Mesodermal cell (in vitro differentiated cells): ENCODE data around the gene VDR.

Experiments used
- H3K27ac ChIP-seq: 2 replicates; pipeline ENCODE4 v1.7.0; 2013; ENCODE audit warnings: mild to moderate bottlenecking, low read depth, low read length, moderate library complexity; ENCODE audit not compliant: severe bottlenecking
- H3K36me3 ChIP-seq: 2 replicates; pipeline ENCODE4 v1.7.1; 2013; ENCODE audit warnings: mild to moderate bottlenecking, low read length, moderate library complexity; ENCODE audit not compliant: control insufficient read depth, insufficient read depth
- H3K4me1 ChIP-seq: one replicate; pipeline ENCODE4 v1.7.1; 2013; ENCODE audit warnings: mild to moderate bottlenecking, low read length; ENCODE audit not compliant: insufficient read depth, control insufficient read depth, poor library complexity, severe bottlenecking
- H3K4me3 ChIP-seq: 2 replicates; pipeline ENCODE4 v1.7.0; 2013; ENCODE audit warnings: low read length, control low read depth, mild to moderate bottlenecking; ENCODE audit not compliant: insufficient read depth, poor library complexity, severe bottlenecking; ENCODE audit errors: extremely low read depth
- H3K9me3 ChIP-seq: 2 replicates; pipeline ENCODE4 v1.7.1; 2013; ENCODE audit warnings: mild to moderate bottlenecking, low read length, moderate library complexity; ENCODE audit not compliant: control insufficient read depth
- WGBS, 2 experiments: methylation state at CpG; one replicate each; pipeline ENCODE4 v1.1.5; 2013; ENCODE audit warnings: missing lambda C conversion rate in 2 of 2; ENCODE audit not compliant: insufficient coverage in 2 of 2; 5-methylcytosine and 5-hydroxymethylcytosine counted together

Gene VDR

GRCh38 chr12:47942614-47943225, 37.9 kb upstream of the VDR start:
- H3K4me1 ChIP-seq: peaks cover 16% of the 10 kb centered on the region
- H3K36me3 ChIP-seq: no peaks in the 10 kb centered on the region
- WGBS, 2 experiments: 78 to 80% methylated on average over 13 to 21 of the region's 31 CpGs
- no peaks in the 10 kb centered on the region for H3K9me3 ChIP-seq
- no peak overlapping the region for H3K4me3 ChIP-seq
- H3K27ac ChIP-seq: no peak overlapping the region

GRCh38 chr12:47941871-47942613, 37.2 kb upstream of the VDR start:
- Histone ChIP-seq H3K4me1 (peaks cover 13% of the 10 kb centered on the region), H3K9me3 (no peaks in the 10 kb centered on the region), H3K36me3 (no peaks in the 10 kb centered on the region), H3K4me3 (no peak overlapping the region), H3K27ac (no peak overlapping the region)
- 31 to 36% methylated on average over 32 to 38 of the region's 40 CpGs for WGBS, 2 experiments

GRCh38 chr12:47941475-47941780, 36.6 kb upstream of the VDR start:
- Histone ChIP-seq H3K4me3 (no peak overlapping the region), H3K27ac (no peak overlapping the region), H3K36me3 (no peaks in the 10 kb centered on the region), H3K9me3 (no peaks in the 10 kb centered on the region), H3K4me1 (peaks cover 12% of the 10 kb centered on the region)
- 75 to 88% methylated on average over 8 to 9 of the region's 9 CpGs for WGBS, 2 experiments

GRCh38 chr12:47940773-47941474, 36.1 kb upstream of the VDR start:
- no peaks in the 10 kb centered on the region for H3K9me3 ChIP-seq
- 86 to 94% methylated on average over 10 of the region's 10 CpGs for WGBS, 2 experiments

GRCh38 chr12:47939009-47939601, 34.3 kb upstream of the VDR start:
- Histone ChIP-seq H3K4me1 (peaks cover 19% of the 10 kb centered on the region), H3K36me3 (no peaks in the 10 kb centered on the region), H3K9me3 (no peaks in the 10 kb centered on the region), H3K27ac (no peak overlapping the region), H3K4me3 (no peak overlapping the region)
- 76 to 100% methylated on average over 3 to 6 of the region's 6 CpGs for WGBS, 2 experiments

More at GRCh38 chr12:47940773-47941474, 36.1 kb upstream of the VDR start:
- Histone ChIP-seq H3K4me1 (peaks cover 12% of the 10 kb centered on the region), H3K4me3 (no peak overlapping the region), H3K36me3 (no peaks in the 10 kb centered on the region), H3K27ac (no peak overlapping the region)

- WGBS, 2 experiments: 83 to 93% methylated on average over 2 to 3 of the region's 4 CpGs
- H3K27ac ChIP-seq: no peak overlapping the region
Observed at GRCh38 chr12:47938594-47938993, 33.8 kb upstream of the VDR start.

GRCh38 chr12:47938093-47938492, 33.3 kb upstream of the VDR start:
- no peaks in the 10 kb centered on the region for H3K36me3 ChIP-seq
- H3K27ac ChIP-seq: no peak overlapping the region
- no peak overlapping the region for H3K4me3 ChIP-seq
- 80 to 100% methylated on average over 1 of the region's 1 CpG for WGBS, 2 experiments
- no peaks in the 10 kb centered on the region for H3K9me3 ChIP-seq
- H3K4me1 ChIP-seq: peaks cover 19% of the 10 kb centered on the region

More at GRCh38 chr12:47938594-47938993, 33.8 kb upstream of the VDR start:
- Histone ChIP-seq H3K36me3 (no peaks in the 10 kb centered on the region), H3K4me3 (no peak overlapping the region), H3K4me1 (peaks cover 19% of the 10 kb centered on the region), H3K9me3 (no peaks in the 10 kb centered on the region)

- Histone ChIP-seq H3K4me1 (peaks cover 19% of the 10 kb centered on the region), H3K36me3 (no peaks in the 10 kb centered on the region), H3K4me3 (no peak overlapping the region), H3K27ac (no peak overlapping the region), H3K9me3 (no peaks in the 10 kb centered on the region)
- 77 to 84% methylated on average over 7 to 8 of the region's 9 CpGs for WGBS, 2 experiments
Observed at GRCh38 chr12:47935184-47935583, 30.4 kb upstream of the VDR start.

- Histone ChIP-seq H3K36me3 (no peaks in the 10 kb centered on the region), H3K4me3 (no peak overlapping the region), H3K27ac (no peak overlapping the region), H3K9me3 (no peaks in the 10 kb centered on the region), H3K4me1 (peaks cover 7% of the 10 kb centered on the region)
- WGBS, 2 experiments: 57 to 100% methylated on average over 1 of the region's 1 CpG
Observed at GRCh38 chr12:47931187-47931586, 26.4 kb upstream of the VDR start.

GRCh38 chr12:47930634-47931033, 25.8 kb upstream of the VDR start:
- WGBS, 2 experiments: 86 to 94% methylated on average over 4 of the region's 5 CpGs
- H3K36me3 ChIP-seq: no peaks in the 10 kb centered on the region
- H3K9me3 ChIP-seq: no peaks in the 10 kb centered on the region
- H3K4me3 ChIP-seq: no peak overlapping the region
- H3K27ac ChIP-seq: no peak overlapping the region
- peaks cover 7% of the 10 kb centered on the region for H3K4me1 ChIP-seq
